Endothelial cell (in vitro differentiated cells): ENCODE measurements around the gene DTD1. TPM values are rescaled to one million over a fixed set of nuclear protein-coding genes. Genes with fewer than 3 reads are reported as not detected.

ENCODE experiments used
- DNase-seq: peaks from one replicate; pipeline ENCODE4 v3.0.0; 2021; ENCODE audit warnings: low spot score
- H3K27ac Mint-ChIP-seq: one replicate; pipeline ENCODE4 v1.8.0; 2021; ENCODE audit warnings: mixed read lengths, inconsistent platforms; ENCODE audit not compliant: unreplicated experiment
- H3K27me3 Mint-ChIP-seq: one replicate; pipeline ENCODE4 v1.8.0; 2021; ENCODE audit warnings: mild to moderate bottlenecking, moderate library complexity, mixed read lengths, inconsistent platforms; ENCODE audit not compliant: unreplicated experiment
- H3K36me3 Mint-ChIP-seq: one replicate; pipeline ENCODE4 v1.8.0; 2021; ENCODE audit warnings: mild to moderate bottlenecking, low read depth, mixed read lengths, inconsistent platforms; ENCODE audit not compliant: unreplicated experiment
- H3K4me1 Mint-ChIP-seq: one replicate; pipeline ENCODE4 v1.8.0; 2021; ENCODE audit warnings: mild to moderate bottlenecking, mixed read lengths, inconsistent platforms; ENCODE audit not compliant: unreplicated experiment
- H3K4me3 Mint-ChIP-seq: one replicate; pipeline ENCODE4 v1.8.0; 2021; ENCODE audit warnings: mild to moderate bottlenecking, mixed read lengths, inconsistent platforms; ENCODE audit not compliant: unreplicated experiment
- H3K9me3 Mint-ChIP-seq: one replicate; pipeline ENCODE4 v1.8.0; 2021; ENCODE audit warnings: mixed read lengths, inconsistent platforms; ENCODE audit not compliant: unreplicated experiment
- CTCF ChIP-seq: fragments of 200-600 bp; sonication (generic); IDR thresholded peaks from one replicate; pipeline ENCODE4 v1.5.0; 2021; ENCODE audit warnings: antibody characterized with exemption; ENCODE audit not compliant: unreplicated experiment
- total RNA-seq: library from RNA; stranded (reverse); fragmentation: NEBNext Ultra II Directional; extraction: Animal tissue kit (Norgen Biotek cat#: 25700); gene quantifications from one replicate; pipeline ENCODE4 v1.2.1, GENCODE V29; 2021; ENCODE audit not compliant: unreplicated experiment

Gene DTD1
- total RNA-seq, 1 donor from 2014 or later, result 31.0 TPM

GRCh38 chr20:18654448-18654773 lies 66.6 kb downstream of the DTD1 start:
- no peak for TF ChIP-seq CTCF
- no peaks in the 10 kb centered on the region for H3K36me3 Mint-ChIP-seq
- no peaks in the 10 kb centered on the region for H3K4me1 Mint-ChIP-seq
- H3K4me3 Mint-ChIP-seq, result no peak overlapping the region
- H3K27ac Mint-ChIP-seq, result no peak overlapping the region
- peaks cover 1% of the 10 kb centered on the region for H3K27me3 Mint-ChIP-seq
- DNase-seq, result no peak
- H3K9me3 Mint-ChIP-seq, result no peaks in the 10 kb centered on the region

GRCh38 chr20:18657575-18657974 lies 69.7 kb downstream of the DTD1 start:
- Mint-ChIP-seq H3K9me3 (no peaks in the 10 kb centered on the region), H3K27me3 (peaks cover 4% of the 10 kb centered on the region), H3K27ac (no peak overlapping the region), H3K4me3 (no peak overlapping the region), H3K36me3 (no peaks in the 10 kb centered on the region), H3K4me1 (no peaks in the 10 kb centered on the region)
- DNase-seq, result no peak
- no peak for TF ChIP-seq CTCF

GRCh38 chr20:18662279-18663040 lies 74.6 kb downstream of the DTD1 start:
- no peak for DNase-seq
- H3K4me3 Mint-ChIP-seq, result no peak overlapping the region
- no peaks in the 10 kb centered on the region for H3K36me3 Mint-ChIP-seq
- H3K27ac Mint-ChIP-seq, result no peak overlapping the region
- no peaks in the 10 kb centered on the region for H3K9me3 Mint-ChIP-seq
- H3K4me1 Mint-ChIP-seq, result no peaks in the 10 kb centered on the region
- no peak for TF ChIP-seq CTCF
- peaks cover 4% of the 10 kb centered on the region for H3K27me3 Mint-ChIP-seq

GRCh38 chr20:18663932-18664331 lies 76.1 kb downstream of the DTD1 start:
- H3K9me3 Mint-ChIP-seq, result no peaks in the 10 kb centered on the region
- peaks cover 4% of the 10 kb centered on the region for H3K27me3 Mint-ChIP-seq
- no peaks in the 10 kb centered on the region for H3K36me3 Mint-ChIP-seq
- no peak for DNase-seq
- no peak overlapping the region for H3K27ac Mint-ChIP-seq
- H3K4me1 Mint-ChIP-seq, result no peaks in the 10 kb centered on the region
- no peak for TF ChIP-seq CTCF
- no peak overlapping the region for H3K4me3 Mint-ChIP-seq

GRCh38 chr20:18665135-18665534 lies 77.3 kb downstream of the DTD1 start:
- no peak overlapping the region for H3K4me3 Mint-ChIP-seq
- no peaks in the 10 kb centered on the region for H3K9me3 Mint-ChIP-seq
- DNase-seq, result no peak
- H3K36me3 Mint-ChIP-seq, result no peaks in the 10 kb centered on the region
- H3K4me1 Mint-ChIP-seq, result no peaks in the 10 kb centered on the region
- TF ChIP-seq CTCF, result no peak
- H3K27ac Mint-ChIP-seq, result no peak overlapping the region
- peaks cover 4% of the 10 kb centered on the region for H3K27me3 Mint-ChIP-seq
